H1 (cell line): ENCODE results near the gene CTNND2. TPM values are rescaled to one million over a fixed set of nuclear protein-coding genes. Genes with fewer than 3 reads are reported as not detected.

Source experiments
- CTCF ChIA-PET: fragments of 300-600 bp; sonication (Branson Sonifier 250); formaldehyde crosslinking; loops from one replicate; lab custom pipeline; 2021; ENCODE audit not compliant: partially characterized antibody; lab: Charles Lee
- POLR2A ChIA-PET: fragments of 300-600 bp; sonication (Branson Sonifier 250); formaldehyde crosslinking; loops from one replicate; lab custom pipeline; 2021; ENCODE audit warnings: inconsistent platforms; ENCODE audit not compliant: partially characterized antibody; lab: Charles Lee
- DNase-seq, 2 experiments: peaks; one replicate each; pipeline versions ENCODE4 v3.0.0 to v3.0.0-alpha.2; 2010 to 2022; ENCODE audit warnings: low spot score in 2 of 2, low read depth in 1 of 2, mixed read lengths in 1 of 2
- FAIRE-seq: peaks from 2 replicates; lab custom pipeline; 2011; peaks lifted over from hg19 to GRCh38; lab: Jason Lieb, UNC
- H2AFZ ChIP-seq: 2 replicates; pipeline ENCODE4 v1.8.1; 2012; ENCODE audit warnings: low read length, inconsistent platforms
- H2AK5ac ChIP-seq: 2 replicates; pipeline ENCODE4 v1.6.1; 2013; ENCODE audit warnings: low read depth, low read length
- H2BK120ac ChIP-seq: replicated peaks from 2 replicates; pipeline ENCODE3; 2013; ENCODE audit warnings: low read depth, low read length, inconsistent platforms
- H2BK12ac ChIP-seq: 2 replicates; pipeline ENCODE4 v1.6.1; 2013; ENCODE audit warnings: low read depth, low read length
- H2BK15ac ChIP-seq: 2 replicates; pipeline ENCODE4 v1.6.1; 2013; ENCODE audit warnings: low read length
- H2BK20ac ChIP-seq: 2 replicates; pipeline ENCODE4 v1.6.1; 2013; ENCODE audit warnings: low read length
- H2BK5ac ChIP-seq: 2 replicates; pipeline ENCODE4 v1.6.1; 2013; ENCODE audit warnings: low read depth, low read length
- H3K14ac ChIP-seq: 2 replicates; pipeline ENCODE4 v1.6.1; 2013; ENCODE audit warnings: inconsistent platforms; ENCODE audit not compliant: insufficient read length
- H3K18ac ChIP-seq: 2 replicates; pipeline ENCODE4 v1.6.1; 2013; ENCODE audit warnings: low read length; ENCODE audit errors: extremely low read depth
- H3K23ac ChIP-seq: 2 replicates; pipeline ENCODE4 v1.6.1; 2013; ENCODE audit warnings: inconsistent platforms; ENCODE audit not compliant: insufficient read length
- H3K23me2 ChIP-seq: 2 replicates; pipeline ENCODE4 v1.6.1; 2013; ENCODE audit warnings: low read depth, low read length
- H3K27ac ChIP-seq: 2 replicates; pipeline ENCODE4 v1.6.1; 2011; ENCODE audit warnings: low read depth, low read length, inconsistent platforms
- H3K27me3 ChIP-seq, 4 experiments: replicated peaks in 1 of 4; 1 replicate in 1 of 4; 2 replicates in 3 of 4; pipeline versions ENCODE4 v1.6.1 to v1.8.1; 2011 to 2013; ENCODE audit warnings: low read length in 3 of 4, mild to moderate bottlenecking in 3 of 4, inconsistent platforms in 2 of 4, mixed read lengths in 2 of 4, moderate library complexity in 1 of 4; ENCODE audit not compliant: control insufficient read depth in 3 of 4, insufficient read depth in 3 of 4; ENCODE audit errors: extremely low read depth in 1 of 4
- H3K36me3 ChIP-seq, 4 experiments: 2 replicates each; pipeline versions ENCODE4 v1.6.1 to v1.8.1; 2011 to 2013; ENCODE audit warnings: mild to moderate bottlenecking in 4 of 4, low read length in 3 of 4, moderate library complexity in 2 of 4, control low read depth in 1 of 4, inconsistent platforms in 1 of 4; ENCODE audit not compliant: insufficient read depth in 4 of 4, control insufficient read depth in 2 of 4
- H3K4ac ChIP-seq: replicated peaks from 2 replicates; pipeline ENCODE3; 2013; ENCODE audit warnings: low read length, low read depth, mixed read lengths, inconsistent platforms; ENCODE audit not compliant: insufficient read length
- H3K4me1 ChIP-seq, 4 experiments: replicated peaks in 1 of 4; 1 replicate in 1 of 4; 2 replicates in 3 of 4; pipeline versions ENCODE4 v1.6.1 to v1.8.1; 2011 to 2013; ENCODE audit warnings: low read length in 3 of 4, inconsistent platforms in 2 of 4, mixed read lengths in 1 of 4; ENCODE audit not compliant: insufficient read depth in 4 of 4, control insufficient read depth in 3 of 4
- H3K4me2 ChIP-seq, 2 experiments: 2 replicates each; pipeline versions ENCODE4 v1.6.1 to v1.8.1; 2011 to 2013; ENCODE audit warnings: low read depth in 2 of 2, low read length in 2 of 2, control low read depth in 1 of 2, inconsistent platforms in 1 of 2, mild to moderate bottlenecking in 1 of 2; ENCODE audit not compliant: insufficient read depth in 1 of 2
- H3K4me3 ChIP-seq, 4 experiments: fragments of 200-600, 300-600 bp in 1 of 4; sonication (generic), shearing (Covaris generic), sonication (Bioruptor Twin) in 1 of 4; 2 replicates each; pipeline versions ENCODE4 v1.5.1 to v1.8.1; 2011 to 2016; ENCODE audit warnings: low read length in 4 of 4, low read depth in 3 of 4, control low read depth in 2 of 4, inconsistent platforms in 2 of 4, mild to moderate bottlenecking in 2 of 4, mixed read lengths in 1 of 4, moderate library complexity in 1 of 4; ENCODE audit not compliant: insufficient read depth in 2 of 4; ENCODE audit errors: extremely low read depth in 1 of 4
- H3K56ac ChIP-seq: replicated peaks from 2 replicates; pipeline ENCODE3; 2013; ENCODE audit warnings: low read depth, mild to moderate bottlenecking, mixed read lengths, low read length, inconsistent platforms; ENCODE audit not compliant: insufficient read length
- H3K79me1 ChIP-seq: 2 replicates; pipeline ENCODE4 v1.6.1; 2013; ENCODE audit warnings: low read depth, low read length, control low read depth
- H3K79me2 ChIP-seq, 2 experiments: 2 replicates each; pipeline versions ENCODE4 v1.6.1 to v1.8.1; 2012 to 2013; ENCODE audit warnings: low read length in 2 of 2, mild to moderate bottlenecking in 2 of 2, inconsistent platforms in 1 of 2; ENCODE audit not compliant: insufficient read depth in 2 of 2, control insufficient read depth in 1 of 2
- H3K9ac ChIP-seq, 4 experiments: replicated peaks in 1 of 4; 1 replicate in 1 of 4; 2 replicates in 3 of 4; pipeline versions ENCODE4 v1.6.1 to v1.8.1; 2011 to 2013; ENCODE audit warnings: low read depth in 3 of 4, low read length in 3 of 4, control low read depth in 2 of 4, mild to moderate bottlenecking in 2 of 4, moderate library complexity in 2 of 4, inconsistent platforms in 1 of 4; ENCODE audit errors: extremely low read depth in 1 of 4
- H3K9me3 ChIP-seq, 2 experiments: 2 replicates each; pipeline versions ENCODE4 v1.6.1 to v1.8.1; 2012 to 2013; ENCODE audit warnings: mild to moderate bottlenecking in 2 of 2, moderate library complexity in 2 of 2, control low read depth in 1 of 2, inconsistent platforms in 1 of 2, low read depth in 1 of 2, low read length in 1 of 2, mixed read lengths in 1 of 2; ENCODE audit not compliant: insufficient read depth in 2 of 2
- H4K20me1 ChIP-seq, 2 experiments: replicated peaks in 1 of 2; 2 replicates each; pipeline versions ENCODE3 to v1.8.1; 2011 to 2013; ENCODE audit warnings: inconsistent platforms in 2 of 2, low read length in 2 of 2, mild to moderate bottlenecking in 1 of 2; ENCODE audit not compliant: insufficient read depth in 2 of 2, control insufficient read depth in 1 of 2
- H4K5ac ChIP-seq: 2 replicates; pipeline ENCODE4 v1.6.1; 2013; ENCODE audit warnings: low read length, low read depth, mixed read lengths, inconsistent platforms; ENCODE audit not compliant: insufficient read length
- H4K8ac ChIP-seq: 2 replicates; pipeline ENCODE4 v1.8.0; 2013; ENCODE audit warnings: mild to moderate bottlenecking, moderate library complexity, low read length, inconsistent platforms; ENCODE audit not compliant: insufficient read depth; ENCODE audit errors: extremely low read depth
- H4K91ac ChIP-seq: replicated peaks from 2 replicates; pipeline ENCODE3; 2013; ENCODE audit warnings: low read length, mixed read lengths, inconsistent platforms; ENCODE audit not compliant: insufficient read length
- WGBS, 2 experiments: shearing (Covaris generic) in 1 of 2; methylation state at CpG; one replicate each; pipeline versions ENCODE4 v1.1.6 to v1.1.7; 2013 to 2015; ENCODE audit warnings: low lambda C conversion rate in 2 of 2, mixed read lengths in 2 of 2, inconsistent platforms in 1 of 2, low coverage in 1 of 2, missing lambda C conversion rate in 1 of 2; ENCODE audit not compliant: insufficient replicate concordance in 2 of 2, insufficient coverage in 1 of 2, insufficient read length in 1 of 2; ENCODE audit errors: extremely low coverage in 1 of 2, missing lambda C conversion rate in 1 of 2; 5-methylcytosine and 5-hydroxymethylcytosine counted together
- polyA plus RNA-seq, 7 experiments: library from polyadenylated mRNA; depleted of rRNA in 3 of 7; stranded (reverse) in 5 of 7; unstranded in 2 of 7; fragments of >200 nt in 5 of 7; fragments of 200-250 nt in 2 of 7; gene quantifications; 1 replicate in 5 of 7; 2 replicates in 1 of 7; 4 replicates in 1 of 7; pipeline versions ENCODE4 v1.2.1 to v1.2.3, GENCODE V29; 2011 to 2013; ENCODE audit warnings: missing spikeins in 2 of 7, mixed read lengths in 2 of 7
- total RNA-seq: library from RNA; stranded (reverse); fragmentation: NEBNext Ultra II Directional; extraction: Animal tissue kit (Norgen Biotek cat#: 25700); gene quantifications from 2 replicates; pipeline ENCODE4 v1.2.1, GENCODE V29; 2021
- TF ChIP-seq, protein P1 (sequence below): IDR thresholded peaks from 2 replicates; pipeline ENCODE4 v1.6.1; 2012; ENCODE audit warnings: inconsistent platforms

Gene CTNND2
- total and polyA plus RNA-seq, 2 of the 8 experiments (the other 6 are each of a cell fraction or from before 2014, with no cell fraction given): 7.4 to 14.2 TPM

DNA sequence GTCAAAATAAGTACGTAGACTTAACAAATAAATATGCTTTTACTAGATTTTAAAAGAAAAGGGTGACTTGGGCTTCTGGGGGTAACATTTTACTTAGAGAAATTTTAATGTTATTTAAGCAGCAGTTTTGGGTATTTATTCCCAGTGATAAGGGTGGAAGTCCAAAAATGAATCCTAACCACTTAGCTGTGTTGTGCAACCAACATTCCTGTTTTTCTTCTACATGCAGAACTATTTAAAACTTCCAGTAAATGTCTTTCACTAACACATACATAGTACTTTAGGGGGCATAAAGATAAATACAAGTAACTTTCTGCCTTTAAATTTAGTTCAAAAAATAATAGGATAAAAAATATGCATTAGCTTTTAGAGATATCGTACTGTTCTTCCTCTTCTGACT lies 436.7 kb downstream of the CTNND2 start:
- Histone ChIP-seq H3K4me2 (no peak overlapping the region), H2BK5ac (no peak overlapping the region), H3K79me2 (no peaks in the 10 kb centered on the region), H4K8ac (no peak overlapping the region), H2AK5ac (no peak overlapping the region), H2BK15ac (no peak overlapping the region), H3K4ac (no peak overlapping the region), H2BK120ac (no peak overlapping the region), H3K9ac (no peak overlapping the region), H3K79me1 (no peaks in the 10 kb centered on the region), H2AFZ (no peak overlapping the region), H2BK12ac (no peak overlapping the region), H3K14ac (no peak overlapping the region), H4K91ac (no peak overlapping the region), H3K27ac (no peak overlapping the region), H3K56ac (no peak overlapping the region), H4K20me1 (no peaks in the 10 kb centered on the region), H4K5ac (no peak overlapping the region), H3K23me2 (no peaks in the 10 kb centered on the region), H3K4me1 (no peaks in the 10 kb centered on the region), H3K23ac (no peak overlapping the region), H3K18ac (no peak overlapping the region), H3K4me3 (no peak overlapping the region), H2BK20ac (no peak overlapping the region), H3K36me3 (no peaks in the 10 kb centered on the region), H3K27me3 (no peaks in the 10 kb centered on the region), H3K9me3 (no peaks in the 10 kb centered on the region)
- DNase-seq: no peak
- 87% methylated on average over 2 of the region's 2 CpGs; no CpG with 5 or more reads in 1 of the 2 experiments for WGBS, 2 experiments
- CTCF ChIA-PET: no interaction called here
- TF ChIP-seq, protein P1, sequence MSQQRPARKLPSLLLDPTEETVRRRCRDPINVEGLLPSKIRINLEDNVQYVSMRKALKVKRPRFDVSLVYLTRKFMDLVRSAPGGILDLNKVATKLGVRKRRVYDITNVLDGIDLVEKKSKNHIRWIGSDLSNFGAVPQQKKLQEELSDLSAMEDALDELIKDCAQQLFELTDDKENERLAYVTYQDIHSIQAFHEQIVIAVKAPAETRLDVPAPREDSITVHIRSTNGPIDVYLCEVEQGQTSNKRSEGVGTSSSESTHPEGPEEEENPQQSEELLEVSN: no peak
- FAIRE-seq: no peak
- POLR2A ChIA-PET: no interaction called here
